Peyer's patch (tissue), 4 donors: Measurements from ENCODE around the gene NRG3.

Experiments
- POLR2A ChIP-seq, 2 donors: fragments of 450-650 bp; IDR thresholded peaks; one replicate each; pipeline ENCODE4 v1.5.1; 2017; ENCODE audit warnings: antibody characterized with exemption in 2 of 2, mild to moderate bottlenecking in 2 of 2, moderate library complexity in 2 of 2
- TF ChIP-seq, protein P1 (sequence below), 6 experiments: fragments of 450-650 bp in 4 of 6; fragments of 200-600 bp in 2 of 6; sonication (generic) in 1 of 6; IDR thresholded peaks; one replicate each; pipeline ENCODE4 v1.5.1; 2017 to 2019; ENCODE audit warnings: antibody characterized with exemption in 6 of 6, mild to moderate bottlenecking in 3 of 6, moderate library complexity in 1 of 6

DNA sequence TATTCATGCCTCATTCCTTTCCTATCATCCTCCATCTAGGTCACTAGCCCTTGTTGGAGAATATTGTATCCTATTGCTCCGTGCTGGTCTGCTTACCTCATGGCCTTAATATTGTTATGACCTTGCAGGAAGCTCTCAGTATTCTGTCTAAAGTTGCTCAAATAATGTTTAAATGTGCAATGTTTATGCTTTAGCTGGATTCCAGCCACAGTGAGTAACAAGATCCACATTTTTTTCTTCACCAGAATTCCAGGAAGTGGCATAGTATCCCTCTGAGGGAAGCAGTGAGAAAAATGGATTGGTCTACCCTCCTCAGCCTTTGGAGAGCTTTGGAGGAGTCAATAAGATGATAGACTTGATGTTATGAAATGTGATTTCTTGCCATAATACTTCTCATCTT, 402.6 kb downstream of the NRG3 start:
- TF ChIP-seq POLR2A (IDR thresholded peaks at IDR 0.05) = no peak
- TF ChIP-seq, protein P1, sequence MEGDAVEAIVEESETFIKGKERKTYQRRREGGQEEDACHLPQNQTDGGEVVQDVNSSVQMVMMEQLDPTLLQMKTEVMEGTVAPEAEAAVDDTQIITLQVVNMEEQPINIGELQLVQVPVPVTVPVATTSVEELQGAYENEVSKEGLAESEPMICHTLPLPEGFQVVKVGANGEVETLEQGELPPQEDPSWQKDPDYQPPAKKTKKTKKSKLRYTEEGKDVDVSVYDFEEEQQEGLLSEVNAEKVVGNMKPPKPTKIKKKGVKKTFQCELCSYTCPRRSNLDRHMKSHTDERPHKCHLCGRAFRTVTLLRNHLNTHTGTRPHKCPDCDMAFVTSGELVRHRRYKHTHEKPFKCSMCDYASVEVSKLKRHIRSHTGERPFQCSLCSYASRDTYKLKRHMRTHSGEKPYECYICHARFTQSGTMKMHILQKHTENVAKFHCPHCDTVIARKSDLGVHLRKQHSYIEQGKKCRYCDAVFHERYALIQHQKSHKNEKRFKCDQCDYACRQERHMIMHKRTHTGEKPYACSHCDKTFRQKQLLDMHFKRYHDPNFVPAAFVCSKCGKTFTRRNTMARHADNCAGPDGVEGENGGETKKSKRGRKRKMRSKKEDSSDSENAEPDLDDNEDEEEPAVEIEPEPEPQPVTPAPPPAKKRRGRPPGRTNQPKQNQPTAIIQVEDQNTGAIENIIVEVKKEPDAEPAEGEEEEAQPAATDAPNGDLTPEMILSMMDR (IDR thresholded peaks at IDR 0.05) = no peak
